HEK293 (cell line): Measurements from ENCODE around the gene EYA2.

Experiments
- CTCF ChIA-PET: fragments of 350-600 bp; formaldehyde crosslinking; extraction: SDS; loops from one replicate; lab custom pipeline; 2021; ENCODE audit warnings: antibody characterized with exemption; lab: Yijun Ruan, JAX
- POLR2A ChIA-PET: fragments of 300-600 bp; formaldehyde crosslinking; extraction: SDS; loops from one replicate; lab custom pipeline; 2020; ENCODE audit warnings: antibody characterized with exemption, inconsistent platforms; lab: Yijun Ruan, JAX
- H3K27ac ChIP-seq: fragments of 200-500 bp; sonication (Bioruptor generic); 2 replicates; pipeline ENCODE4 v1.5.1; 2014; ENCODE audit warnings: low read depth, low read length, control low read depth, inconsistent platforms; ENCODE audit errors: extremely low read depth
- H3K36me3 ChIP-seq, 2 experiments: fragments of 200-500 bp in 1 of 2; sonication (Bioruptor generic) in 1 of 2; 1 replicate in 1 of 2; 2 replicates in 1 of 2; pipeline ENCODE4 v1.5.1; 2014 to 2017; ENCODE audit warnings: inconsistent platforms in 2 of 2, low read length in 2 of 2; ENCODE audit not compliant: control insufficient read depth in 2 of 2, insufficient read depth in 1 of 2
- H3K4me1 ChIP-seq: fragments of 200-500 bp; sonication (Bioruptor generic); 2 replicates; pipeline ENCODE4 v1.5.1; 2014; ENCODE audit warnings: mild to moderate bottlenecking, low read length, inconsistent platforms; ENCODE audit not compliant: control insufficient read depth, insufficient read depth
- H3K4me3 ChIP-seq: 2 replicates; pipeline ENCODE4 v1.5.1; 2011; ENCODE audit warnings: low read depth, mild to moderate bottlenecking, control low read depth, low read length, moderate library complexity
- H3K9me3 ChIP-seq: fragments of 200-500 bp; sonication (Bioruptor generic); 2 replicates; pipeline ENCODE4 v1.5.1; 2014; ENCODE audit warnings: low read depth, low read length, inconsistent platforms; ENCODE audit not compliant: control insufficient read depth, insufficient read depth
- GLIS1 ChIP-seq: fragments of 450-650 bp; formaldehyde crosslinking; IDR thresholded peaks from 2 replicates; pipeline ENCODE4 v1.5.1; 2016; ENCODE audit warnings: missing biosample characterization, missing genetic modification characterization
- HOXC10 ChIP-seq: sonication (generic); formaldehyde crosslinking; IDR thresholded peaks from 2 replicates; pipeline ENCODE4 v1.8.1; 2023; ENCODE audit warnings: mild to moderate bottlenecking, missing genetic modification reagents
- KLF10 ChIP-seq: fragments of 450-650 bp; IDR thresholded peaks from 2 replicates; pipeline ENCODE4 v1.5.1; 2018; ENCODE audit warnings: missing biosample characterization, mild to moderate bottlenecking, missing genetic modification characterization
- YY1 ChIP-seq: fragments of 450-650 bp; formaldehyde crosslinking; IDR thresholded peaks from 2 replicates; pipeline ENCODE4 v1.5.1; 2018; ENCODE audit warnings: missing biosample characterization, missing genetic modification characterization
- YY2 ChIP-seq: fragments of 450-650 bp; formaldehyde crosslinking; IDR thresholded peaks from 2 replicates; pipeline ENCODE4 v1.5.1; 2016; ENCODE audit warnings: missing biosample characterization, missing genetic modification characterization
- ZBTB11 ChIP-seq: fragments of 450-650 bp; formaldehyde crosslinking; conservative IDR thresholded peaks from 2 replicates; pipeline ENCODE4 v1.5.1; 2016; ENCODE audit warnings: low read depth, missing biosample characterization, missing genetic modification characterization
- ZNF175 ChIP-seq: fragments of 450-650 bp; formaldehyde crosslinking; IDR thresholded peaks from 2 replicates; pipeline ENCODE4 v1.5.1; 2016; ENCODE audit warnings: missing biosample characterization, missing genetic modification characterization
- ZNF202 ChIP-seq: fragments of 450-650 bp; formaldehyde crosslinking; IDR thresholded peaks from 2 replicates; pipeline ENCODE4 v1.5.1; 2016; ENCODE audit warnings: missing biosample characterization, missing genetic modification characterization, borderline replicate concordance
- ZNF366 ChIP-seq: fragments of 450-650 bp; formaldehyde crosslinking; conservative IDR thresholded peaks from 2 replicates; pipeline ENCODE4 v1.5.1; 2016; ENCODE audit warnings: missing biosample characterization, missing genetic modification characterization
- ZNF510 ChIP-seq: fragments of 450-650 bp; formaldehyde crosslinking; IDR thresholded peaks from 2 replicates; pipeline ENCODE4 v1.5.1; 2018; ENCODE audit warnings: mild to moderate bottlenecking, missing genetic modification characterization, missing biosample characterization; ENCODE audit not compliant: insufficient replicate concordance
- ZNF521 ChIP-seq: fragments of 450-650 bp; formaldehyde crosslinking; IDR thresholded peaks from 2 replicates; pipeline ENCODE4 v1.5.1; 2017; ENCODE audit warnings: missing biosample characterization, mild to moderate bottlenecking, missing genetic modification characterization
- ZNF624 ChIP-seq: fragments of 450-650 bp; formaldehyde crosslinking; IDR thresholded peaks from 2 replicates; pipeline ENCODE4 v1.5.1; 2017; ENCODE audit warnings: missing biosample characterization, missing genetic modification characterization
- ZNF658 ChIP-seq: fragments of 450-650 bp; formaldehyde crosslinking; IDR thresholded peaks from 2 replicates; pipeline ENCODE4; 2016; ENCODE audit warnings: missing biosample characterization, missing genetic modification characterization
- ZNF701 ChIP-seq: fragments of 450-650 bp; formaldehyde crosslinking; IDR thresholded peaks from 2 replicates; pipeline ENCODE4 v1.5.1; 2016; ENCODE audit warnings: missing biosample characterization, missing genetic modification characterization
- ZNF76 ChIP-seq: fragments of 450-650 bp; formaldehyde crosslinking; IDR thresholded peaks from 2 replicates; pipeline ENCODE4; 2016; ENCODE audit warnings: low read depth, missing biosample characterization, missing genetic modification characterization, borderline replicate concordance
- ZXDB ChIP-seq: fragments of 450-650 bp; formaldehyde crosslinking; IDR thresholded peaks from 2 replicates; pipeline ENCODE4 v1.5.1; 2016; ENCODE audit warnings: missing biosample characterization, missing genetic modification characterization

Gene EYA2

GRCh38 chr20:46851746-46852145 lies 42.9 kb upstream of the EYA2 start:
- Histone ChIP-seq H3K4me1 (no peaks in the 10 kb centered on the region), H3K27ac (no peak overlapping the region), H3K4me3 (no peak overlapping the region), H3K36me3 (no peaks in the 10 kb centered on the region), H3K9me3 (no peaks in the 10 kb centered on the region)
- CTCF ChIA-PET, result no interaction called here
- POLR2A ChIA-PET, result no interaction called here
- no peak for TF ChIP-seq ZNF701 (tag by site-specific recombination)
- TF ChIP-seq ZBTB11 (tag by site-specific recombination), result no peak
- no peak for TF ChIP-seq KLF10 (tag by site-specific recombination)
- TF ChIP-seq ZXDB, result no peak
- no peak for TF ChIP-seq ZNF624 (tag by site-specific recombination)
- TF ChIP-seq ZNF202, result no peak
- no peak for TF ChIP-seq ZNF521 (tag by site-specific recombination)

GRCh38 chr20:46852313-46852712 lies 42.3 kb upstream of the EYA2 start:
- CTCF ChIA-PET, result no interaction called here
- H3K4me1 ChIP-seq, result no peaks in the 10 kb centered on the region
- POLR2A ChIA-PET, result no interaction called here
- no peak overlapping the region for H3K4me3 ChIP-seq
- no peaks in the 10 kb centered on the region for H3K36me3 ChIP-seq
- H3K27ac ChIP-seq, result no peak overlapping the region
- TF ChIP-seq ZNF175 (tag by site-specific recombination), result no peak
- H3K9me3 ChIP-seq, result no peaks in the 10 kb centered on the region

GRCh38 chr20:46853926-46854325 lies 40.7 kb upstream of the EYA2 start:
- POLR2A ChIA-PET, result no interaction called here
- CTCF ChIA-PET, result no interaction called here
- no peaks in the 10 kb centered on the region for H3K4me1 ChIP-seq
- H3K36me3 ChIP-seq, result no peaks in the 10 kb centered on the region
- H3K4me3 ChIP-seq, result no peak overlapping the region
- H3K9me3 ChIP-seq, result no peaks in the 10 kb centered on the region
- TF ChIP-seq ZNF175 (tag by site-specific recombination) (no peak), YY2 (tag by site-specific recombination) (no peak), GLIS1 (no peak), HOXC10 (CRISPR knock-in tag) (no peak), ZNF510 (tag by site-specific recombination) (no peak), ZNF658 (no peak), YY1 (tag by site-specific recombination) (no peak), ZNF366 (tag by site-specific recombination) (no peak)
- H3K27ac ChIP-seq, result no peak overlapping the region

GRCh38 chr20:46857061-46857831 lies 37.4 kb upstream of the EYA2 start:
- no peak overlapping the region for H3K4me3 ChIP-seq
- H3K9me3 ChIP-seq, result no peaks in the 10 kb centered on the region; the same call in 1 of the 2 replicates
- no peak overlapping the region for H3K27ac ChIP-seq
- CTCF ChIA-PET, result interaction anchor here (0.6 kb wide), 1 partner anchor 14 kb away, joined by 3 read pairs; no protein-coding TSS in a partner anchor
- POLR2A ChIA-PET, result no interaction called here
- TF ChIP-seq ZNF76 (tag by site-specific recombination), result no peak
- H3K36me3 ChIP-seq, result no peaks in the 10 kb centered on the region
- H3K4me1 ChIP-seq, result no peaks in the 10 kb centered on the region
